C1 segment of cervical spinal cord (tissue), 14 donors: ENCODE measurements around the gene GRIK2.
A peak's percentile ranks its signal among the peaks of the same experiment; 100 is the strongest.

ENCODE experiments used
- DNase-seq, 14 donors: peaks; one replicate each; lab custom pipeline; 2025; lab: John Stamatoyannopoulos, UW

GRIK2 gene

GRCh38 chr6:101777646-101778045, 384.1 kb downstream of the GRIK2 start:
- peak in 1 of 14 donors; percentile 47 for DNase-seq

GRCh38 chr6:101779051-101779844, 385.7 kb downstream of the GRIK2 start:
- no peak for DNase-seq

GRCh38 chr6:101783287-101783686, 389.8 kb downstream of the GRIK2 start:
- no peak for DNase-seq

- DNase-seq, result no peak
These were observed 390.6 kb downstream of the GRIK2 start for GRCh38 chr6:101784094-101784493.

GRCh38 chr6:101799531-101799930, 406.0 kb downstream of the GRIK2 start:
- no peak for DNase-seq

- no peak for DNase-seq
These were observed 407.1 kb downstream of the GRIK2 start for GRCh38 chr6:101800598-101800997.

- DNase-seq, result no peak
These were observed 409.6 kb downstream of the GRIK2 start for GRCh38 chr6:101803136-101803535.

GRCh38 chr6:101806241-101806640, 412.7 kb downstream of the GRIK2 start:
- no peak for DNase-seq

- DNase-seq, result no peak
These were observed 417.6 kb downstream of the GRIK2 start for GRCh38 chr6:101811108-101811507.

GRCh38 chr6:101816716-101817115, 423.2 kb downstream of the GRIK2 start:
- DNase-seq, result no peak

- DNase-seq, result no peak
These were observed 424.5 kb downstream of the GRIK2 start for GRCh38 chr6:101818051-101818450.

GRCh38 chr6:101824551-101825345, 431.2 kb downstream of the GRIK2 start:
- no peak for DNase-seq

- no peak for DNase-seq
These were observed 432.8 kb downstream of the GRIK2 start for GRCh38 chr6:101826269-101826668.

GRCh38 chr6:101826678-101827077, 433.2 kb downstream of the GRIK2 start:
- DNase-seq, result no peak

GRCh38 chr6:101830501-101831031, 437.1 kb downstream of the GRIK2 start:
- DNase-seq, result no peak

- peak in 1 of 14 donors; percentile 55 for DNase-seq
These were observed 438.9 kb downstream of the GRIK2 start for GRCh38 chr6:101832371-101832770.

- DNase-seq, result no peak
These were observed 446.6 kb downstream of the GRIK2 start for GRCh38 chr6:101840100-101840499.

- DNase-seq, result no peak
These were observed 451.7 kb downstream of the GRIK2 start for GRCh38 chr6:101845172-101845571.

- no peak for DNase-seq
These were observed 452.1 kb downstream of the GRIK2 start for GRCh38 chr6:101845621-101846020.

GRCh38 chr6:101847690-101848089, 454.2 kb downstream of the GRIK2 start:
- DNase-seq, result no peak

GRCh38 chr6:101851911-101852310, 458.4 kb downstream of the GRIK2 start:
- no peak for DNase-seq

GRCh38 chr6:101853231-101854085, 459.9 kb downstream of the GRIK2 start:
- no peak for DNase-seq
